B cell (primary cell): Measurements from ENCODE around the gene WIPF1. TPM values are rescaled to one million over a fixed set of nuclear protein-coding genes. Genes with fewer than 3 reads are reported as not detected.

Source experiments
- ATAC-seq: fragments of 200-7000 bp; cut with Tn5 transposase; one replicate; pipeline ENCODE4 v1.10.0; 2021; ENCODE audit warnings: low read depth, mild to moderate bottlenecking, moderate number of reproducible peaks, moderate library complexity
- CTCF ChIA-PET: fragments of 350-600 bp; sonication (Branson Sonifier 250); formaldehyde crosslinking; loops from one replicate; lab custom pipeline; 2021; ENCODE audit warnings: antibody characterized with exemption, inconsistent platforms; lab: Charles Lee
- POLR2A ChIA-PET: fragments of 350-600 bp; sonication (Branson Sonifier 250); formaldehyde crosslinking; loops from one replicate; lab custom pipeline; 2021; ENCODE audit warnings: antibody characterized with exemption; lab: Charles Lee
- DNase-seq: peaks from one replicate; pipeline ENCODE4 v3.0.0; 2013
- H2AFZ ChIP-seq: 2 replicates; pipeline ENCODE4 v1.6.1; 2012; ENCODE audit warnings: mild to moderate bottlenecking, low read depth, low read length; ENCODE audit not compliant: insufficient read depth, poor library complexity, severe bottlenecking
- H3K27ac ChIP-seq, 2 donors: 1 replicate in 1 of 2; 2 replicates in 1 of 2; pipeline ENCODE4 v1.5.1; 2012 to 2013; ENCODE audit warnings: low read length in 2 of 2, mild to moderate bottlenecking in 2 of 2, moderate library complexity in 1 of 2
- H3K27me3 ChIP-seq, 4 experiments: fragments of 200-600 bp in 1 of 4; sonication (generic) in 1 of 4; replicated peaks in 1 of 4; 1 replicate in 2 of 4; 2 replicates in 2 of 4; pipeline versions ENCODE4 v1.6.1 to v1.7.0; 2013 to 2016; ENCODE audit warnings: low read length in 3 of 4, mild to moderate bottlenecking in 2 of 4, mixed read lengths in 1 of 4, moderate library complexity in 1 of 4; ENCODE audit not compliant: insufficient read depth in 4 of 4, control insufficient read depth in 3 of 4; ENCODE audit errors: control extremely low read depth in 1 of 4
- H3K36me3 ChIP-seq, 2 experiments: replicated peaks in 1 of 2; 1 replicate in 1 of 2; 2 replicates in 1 of 2; pipeline versions ENCODE4 v1.6.1 to v1.7.1; 2013; ENCODE audit warnings: low read length in 1 of 2; ENCODE audit not compliant: insufficient read depth in 2 of 2, control insufficient read depth in 1 of 2; ENCODE audit errors: control extremely low read depth in 1 of 2, extremely low read depth in 1 of 2
- H3K4me1 ChIP-seq, 2 donors: fragments of 200-600 bp in 1 of 2; sonication (generic) in 1 of 2; 1 replicate in 1 of 2; 2 replicates in 1 of 2; pipeline versions ENCODE4 v1.5.1 to v1.6.1; 2013 to 2017; ENCODE audit warnings: low read length in 2 of 2; ENCODE audit not compliant: control insufficient read depth in 2 of 2, insufficient read depth in 2 of 2
- H3K4me2 ChIP-seq: replicated peaks from 2 replicates; pipeline ENCODE3; 2012; ENCODE audit warnings: mild to moderate bottlenecking, low read depth, low read length; ENCODE audit not compliant: poor library complexity, severe bottlenecking
- H3K4me3 ChIP-seq, 5 experiments: fragments of 200-600 bp in 1 of 5; sonication (generic) in 1 of 5; 1 replicate in 3 of 5; 2 replicates in 2 of 5; pipeline versions ENCODE4 v1.5.1 to v1.7.0; 2011 to 2016; ENCODE audit warnings: low read length in 4 of 5, mild to moderate bottlenecking in 4 of 5, low read depth in 2 of 5, control low read depth in 1 of 5, moderate library complexity in 1 of 5; ENCODE audit not compliant: insufficient read depth in 1 of 5; ENCODE audit errors: control extremely low read depth in 1 of 5, extremely low read depth in 1 of 5
- H3K79me2 ChIP-seq: fragments of 200-600 bp; sonication (generic); one replicate; pipeline ENCODE4 v1.6.0; 2016; ENCODE audit warnings: low read length; ENCODE audit not compliant: control insufficient read depth, insufficient read depth
- H3K9ac ChIP-seq: fragments of 200-600 bp; sonication (generic); 2 replicates; pipeline ENCODE4 v1.6.1; 2017; ENCODE audit warnings: mild to moderate bottlenecking, low read length, moderate library complexity
- H3K9me3 ChIP-seq, 3 donors: one replicate each; pipeline versions ENCODE4 v1.6.1 to v1.7.1; 2013; ENCODE audit warnings: low read length in 2 of 3; ENCODE audit not compliant: control insufficient read depth in 2 of 3, insufficient read depth in 1 of 3; ENCODE audit errors: control extremely low read depth in 1 of 3
- H4K20me1 ChIP-seq: 2 replicates; pipeline ENCODE4 v1.6.0; 2012; ENCODE audit warnings: mild to moderate bottlenecking, low read length; ENCODE audit not compliant: insufficient read depth, control insufficient read depth, poor library complexity, severe bottlenecking
- H3K27ac Mint-ChIP-seq: one replicate; pipeline ENCODE4 v1.8.0; 2021; ENCODE audit warnings: mixed read lengths
- H3K27me3 Mint-ChIP-seq: one replicate; pipeline ENCODE4 v1.8.0; 2021; ENCODE audit warnings: mixed read lengths
- H3K4me1 Mint-ChIP-seq: one replicate; pipeline ENCODE4 v1.8.0; 2021; ENCODE audit warnings: mixed read lengths
- H3K4me3 Mint-ChIP-seq: one replicate; pipeline ENCODE4 v1.8.0; 2021; ENCODE audit warnings: mixed read lengths
- H3K9me3 Mint-ChIP-seq: one replicate; pipeline ENCODE4 v1.8.0; 2022; ENCODE audit warnings: mixed read lengths; ENCODE audit not compliant: insufficient read depth
- CTCF ChIP-seq: fragments of 200-600 bp; IDR thresholded peaks from one replicate; pipeline ENCODE4 v1.8.0; 2022; ENCODE audit warnings: antibody characterized with exemption, mild to moderate bottlenecking
- EZH2 ChIP-seq: IDR thresholded peaks from 2 replicates; pipeline ENCODE4 v1.6.1; 2012; ENCODE audit warnings: borderline replicate concordance, low read depth, mild to moderate bottlenecking, moderate library complexity, low read length; ENCODE audit not compliant: insufficient read depth, poor library complexity, severe bottlenecking
- WGBS: methylation state at CpG from one replicate; pipeline ENCODE4 v1.1.5; 2013; ENCODE audit warnings: missing lambda C conversion rate; ENCODE audit not compliant: insufficient coverage; 5-methylcytosine and 5-hydroxymethylcytosine counted together
- intact Hi-C: fragments of 100-400 bp; cut with micrococcal nuclease; formaldehyde crosslinking; loops from one replicate; pipeline ENCODE4 v1.10.0; 2022
- polyA plus RNA-seq: library from polyadenylated mRNA; depleted of rRNA; stranded (reverse); fragments of >200 nt; gene quantifications from 2 replicates; pipeline ENCODE4 v1.2.3, GENCODE V29; 2012
- total RNA-seq, 2 donors: library from RNA; stranded (reverse); fragments of 120-200 nt in 1 of 2; gene quantifications; 1 replicate in 1 of 2; 2 replicates in 1 of 2; pipeline versions ENCODE4 v1.2.3 to v1.2.4, GENCODE V29; 2013 to 2022

Gene WIPF1
- total and polyA plus RNA-seq, 2 donors (not counting 1 experiment from before 2014, with no cell fraction given) = 137 to 390 TPM

GRCh38 chr2:174599310-174599921, 1.8 kb upstream of the WIPF1 start:
- H3K4me1 ChIP-seq = peaks cover 59 to 60% of the 10 kb centered on the region in 2 donors
- peak overlapping the region; percentile 93 to 98 for H3K27ac ChIP-seq
- POLR2A ChIA-PET = interaction anchor here (0.6 to 4.2 kb wide), 5 partner anchors 9 to 628 kb away, joined by 3 to 27 read pairs (median 7); no protein-coding TSS in a partner anchor
- peaks cover 0 to 8% of the 10 kb centered on the region in 2 experiments for H3K36me3 ChIP-seq
- no peaks in the 10 kb centered on the region for H3K9me3 Mint-ChIP-seq
- ATAC-seq (peak; percentile 18), DNase-seq (peak; percentile 75)
- peak overlapping the region; percentile 85 for H3K4me2 ChIP-seq
- H3K79me2 ChIP-seq = peaks cover 93% of the 10 kb centered on the region
- CTCF ChIA-PET = interaction anchor here (1.1 to 24.3 kb wide), 9 partner anchors 12 to 150 kb away, joined by 3 to 384 read pairs (median 11); partner anchors contain the start of gene GPR155
- no peaks in the 10 kb centered on the region for H4K20me1 ChIP-seq
- H3K4me1 Mint-ChIP-seq = peaks cover 67% of the 10 kb centered on the region
- peak overlapping the region; percentile 23 to 51 (median 41) for H3K4me3 ChIP-seq
- H3K27ac Mint-ChIP-seq = peak overlapping the region; percentile 98
- intact Hi-C loops = loop anchor here (10.0 kb wide), 1 partner anchor 635 kb away; the partner anchor contains the start of gene SP3
- peak overlapping the region; percentile 69 for H3K4me3 Mint-ChIP-seq
- no peaks in the 10 kb centered on the region for H3K9me3 ChIP-seq
- TF ChIP-seq CTCF (no peak), EZH2 (no peak)
- no peaks in the 10 kb centered on the region for H3K27me3 ChIP-seq
- H3K27me3 Mint-ChIP-seq = no peaks in the 10 kb centered on the region
- peak overlapping the region; percentile 53 for H2AFZ ChIP-seq
- peak overlapping the region; percentile 92 for H3K9ac ChIP-seq
- WGBS = 0% methylated on average over 1 of the region's 6 CpGs

- Histone ChIP-seq H3K36me3 (peaks cover 0 to 13% of the 10 kb centered on the region in 2 experiments), H3K4me2 (peak overlapping the region; percentile 85), H3K9ac (peak overlapping the region; percentile 92), H3K4me1 (peaks cover 65% of the 10 kb centered on the region in 2 donors), H2AFZ (peak overlapping the region; percentile 50), H3K4me3 (peak overlapping the region; percentile 53 to 96 (median 71)), H3K27ac (peak overlapping the region; percentile 93 to 98), H3K79me2 (peaks cover 93% of the 10 kb centered on the region), H3K27me3 (no peaks in the 10 kb centered on the region), H3K9me3 (no peaks in the 10 kb centered on the region), H4K20me1 (no peaks in the 10 kb centered on the region)
- peak overlapping the region; percentile 94 for H3K4me3 Mint-ChIP-seq
- peak overlapping the region; percentile 98 for H3K27ac Mint-ChIP-seq
- DNase-seq (no peak), ATAC-seq (no peak)
- no peak for TF ChIP-seq EZH2
- TF ChIP-seq CTCF = no peak
- intact Hi-C loops = loop anchor here (2.0 to 10.0 kb wide), 2 partner anchors 86 to 632 kb away; partner anchors contain the start of gene SP3
- peaks cover 66% of the 10 kb centered on the region for H3K4me1 Mint-ChIP-seq
- no peaks in the 10 kb centered on the region for H3K27me3 Mint-ChIP-seq
- 0% methylated on average over 2 of the region's 4 CpGs for WGBS
- no peaks in the 10 kb centered on the region for H3K9me3 Mint-ChIP-seq
- ChIA-PET CTCF (interaction anchor here (1.0 to 24.3 kb wide), 11 partner anchors 12 to 134 kb away, joined by 3 to 384 read pairs (median 11); no protein-coding TSS in a partner anchor), POLR2A (interaction anchor here (1.2 to 4.2 kb wide), 3 partner anchors 13 to 42 kb away, joined by 3 to 27 read pairs (median 10); no protein-coding TSS in a partner anchor)
Observed at GRCh38 chr2:174597009-174597344, 627 bp downstream of the WIPF1 start.
